Transverse colon (tissue), 4 donors: Measurements from ENCODE around the gene MUC22. TPM values are rescaled to one million over a fixed set of nuclear protein-coding genes. Genes with fewer than 3 reads are reported as not detected.

Source experiments
- DNase-seq: peaks from one replicate; pipeline ENCODE4 v3.0.0-alpha.2; 2019
- H3K27ac ChIP-seq, 4 donors: fragments of 200-600 bp; sonication (generic); 2 replicates each; pipeline ENCODE4 v1.5.1; 2016 to 2018; ENCODE audit warnings: inconsistent platforms in 4 of 4
- H3K27me3 ChIP-seq: fragments of 200-600 bp; sonication (generic); 2 replicates; pipeline ENCODE4 v1.5.1; 2017; ENCODE audit warnings: inconsistent platforms
- H3K36me3 ChIP-seq, 4 donors: fragments of 200-600 bp; sonication (generic); 2 replicates each; pipeline ENCODE4 v1.5.1; 2017 to 2019; ENCODE audit warnings: inconsistent platforms in 4 of 4
- H3K4me1 ChIP-seq, 4 donors: fragments of 200-600 bp; sonication (generic); 2 replicates each; pipeline ENCODE4 v1.5.1; 2017 to 2020; ENCODE audit warnings: inconsistent platforms in 4 of 4
- H3K4me3 ChIP-seq, 4 donors: fragments of 200-600 bp; sonication (generic); 1 replicate in 1 of 4; 2 replicates in 3 of 4; pipeline versions ENCODE4 v1.5.1 to v1.6.1; 2017 to 2019; ENCODE audit warnings: inconsistent platforms in 4 of 4
- H3K9me3 ChIP-seq, 2 donors: fragments of 200-600 bp; sonication (generic); 2 replicates each; pipeline ENCODE4 v1.5.1; 2017 to 2019; ENCODE audit warnings: inconsistent platforms in 2 of 2
- CTCF ChIP-seq, 5 experiments: fragments of 200-600 bp in 3 of 5; fragments of 450-650 bp in 2 of 5; sonication (generic) in 3 of 5; IDR thresholded peaks; 1 replicate in 2 of 5; 2 replicates in 3 of 5; pipeline ENCODE4 v1.5.1; 2016 to 2017; ENCODE audit warnings: antibody characterized with exemption in 5 of 5, inconsistent platforms in 3 of 5, mild to moderate bottlenecking in 2 of 5, moderate library complexity in 1 of 5
- EP300 ChIP-seq: sonication (generic); formaldehyde crosslinking; IDR thresholded peaks from one replicate; pipeline ENCODE4 v1.6.1; 2017; ENCODE audit warnings: antibody characterized with exemption, low read depth
- POLR2A ChIP-seq: fragments of 450-650 bp; IDR thresholded peaks from one replicate; pipeline ENCODE4 v1.6.1; 2016; ENCODE audit warnings: antibody characterized with exemption, mild to moderate bottlenecking, moderate library complexity
- POLR2AphosphoS5 ChIP-seq, 3 donors: sonication (generic); formaldehyde crosslinking; IDR thresholded peaks; one replicate each; pipeline ENCODE4 v1.6.1; 2016; ENCODE audit warnings: antibody characterized with exemption in 3 of 3
- WGBS, 2 donors: methylation state at CpG; one replicate each; pipeline ENCODE4 v1.1.5; 2018; ENCODE audit warnings: low coverage in 1 of 2; 5-methylcytosine and 5-hydroxymethylcytosine counted together
- in situ Hi-C, 4 donors: fragments of 200-750 bp; cut with MboI; loops; one replicate each; pipeline versions ENCODE4 v1.15.0 to v1.15.1; 2017; ENCODE audit warnings: low sequenced_read_pairs in 3 of 4, low pct_ligation_motif_present in 1 of 4, low pct_unique_long_range_greater_than_20kb in 1 of 4
- intact Hi-C: fragments of 100-400 bp; cut with DNase I; formaldehyde crosslinking; loops from one replicate; pipeline ENCODE4 v1.15.1; 2023; ENCODE audit warnings: low total_unique reads
- total RNA-seq, 4 donors: library from RNA; depleted of rRNA; stranded (reverse); fragments of >200 nt; gene quantifications; one replicate each; pipeline ENCODE4 v1.1.0, GENCODE V29; 2016

Gene MUC22
- total RNA-seq, 4 donors from 2014 or later: not detected

- H3K36me3 ChIP-seq: no peaks in the 10 kb centered on the region
- in situ Hi-C loops: no loop called here
- intact Hi-C loops: no loop called here
- H3K4me1 ChIP-seq: no peaks in the 10 kb centered on the region
- no peak for DNase-seq
- H3K4me3 ChIP-seq: no peak overlapping the region
- no peak overlapping the region for H3K27ac ChIP-seq
- no peaks in the 10 kb centered on the region for H3K27me3 ChIP-seq
- no peaks in the 10 kb centered on the region for H3K9me3 ChIP-seq
- TF ChIP-seq POLR2AphosphoS5 (IDR thresholded peaks at IDR 0.05): no peak
- no peak for TF ChIP-seq EP300
- no peak for TF ChIP-seq POLR2A
- no peak for TF ChIP-seq CTCF (IDR thresholded peaks at IDR 0.05)
- 71% methylated on average over 1 to 4 of the region's 4 CpGs for WGBS, 2 donors
These were observed 15.3 kb downstream of the MUC22 start for GRCh38 chr6:31025595-31025994.

GRCh38 chr6:31031095-31031494, 20.8 kb downstream of the MUC22 start:
- Histone ChIP-seq H3K4me1 (no peaks in the 10 kb centered on the region), H3K4me3 (no peak overlapping the region), H3K36me3 (no peaks in the 10 kb centered on the region), H3K9me3 (no peaks in the 10 kb centered on the region), H3K27ac (no peak overlapping the region), H3K27me3 (no peaks in the 10 kb centered on the region)
- no peak for DNase-seq
- intact Hi-C loops (no loop called here), in situ Hi-C loops (no loop called here)
- WGBS, 2 donors: 83% methylated on average over 6 of the region's 6 CpGs; no CpG with 5 or more reads in 1 of the 2 donors
- TF ChIP-seq CTCF (IDR thresholded peaks at IDR 0.05) (no peak), POLR2A (no peak), EP300 (no peak)

- no peaks in the 10 kb centered on the region for H3K36me3 ChIP-seq
- H3K9me3 ChIP-seq: no peaks in the 10 kb centered on the region
- H3K4me3 ChIP-seq: no peak overlapping the region
- no peaks in the 10 kb centered on the region for H3K27me3 ChIP-seq
- intact Hi-C loops (no loop called here), in situ Hi-C loops (no loop called here)
- H3K4me1 ChIP-seq: no peaks in the 10 kb centered on the region
- TF ChIP-seq POLR2A (no peak), EP300 (no peak), CTCF (IDR thresholded peaks at IDR 0.05) (no peak), POLR2AphosphoS5 (IDR thresholded peaks at IDR 0.05) (no peak)
- DNase-seq: no peak
- H3K27ac ChIP-seq: no peak overlapping the region
- 83 to 89% methylated on average over 2 to 4 of the region's 4 CpGs for WGBS, 2 donors
These were observed 22.8 kb downstream of the MUC22 start for GRCh38 chr6:31033075-31033474.

- WGBS, 2 donors: 56 to 78% methylated on average over 3 to 4 of the region's 4 CpGs
- no peaks in the 10 kb centered on the region for H3K9me3 ChIP-seq
- H3K4me1 ChIP-seq: no peaks in the 10 kb centered on the region
- no peak for TF ChIP-seq POLR2AphosphoS5 (IDR thresholded peaks at IDR 0.05)
- TF ChIP-seq CTCF (IDR thresholded peaks at IDR 0.05): no peak
- no peak for TF ChIP-seq EP300
- no peak for TF ChIP-seq POLR2A
- no peaks in the 10 kb centered on the region for H3K36me3 ChIP-seq
- DNase-seq: no peak
- no peak overlapping the region for H3K4me3 ChIP-seq
- in situ Hi-C loops: no loop called here
- H3K27ac ChIP-seq: no peak overlapping the region
- intact Hi-C loops: no loop called here
- no peaks in the 10 kb centered on the region for H3K27me3 ChIP-seq
These were observed 25.7 kb downstream of the MUC22 start for GRCh38 chr6:31035862-31036497.
